GM23338 (cell line): ENCODE measurements around the gene LRP11. TPM values are rescaled to one million over a fixed set of nuclear protein-coding genes. Genes with fewer than 3 reads are reported as not detected.

Experiments
- ATAC-seq: fragments of 200-7000 bp; cut with Tn5 transposase; 3 replicates; pipeline ENCODE4 v1.9.1; 2020
- DNase-seq: peaks from one replicate; pipeline ENCODE4 v3.0.0-alpha.2; 2015; ENCODE audit warnings: low spot score
- H2AFZ ChIP-seq: fragments of 200-600 bp; sonication (generic); 2 replicates; pipeline ENCODE4 v1.8.0; 2016; ENCODE audit warnings: antibody characterized with exemption, mild to moderate bottlenecking, moderate library complexity
- H3F3A ChIP-seq: fragments of 200-600 bp; sonication (generic); replicated peaks from 2 replicates; pipeline ENCODE4 v1.8.0; 2017; ENCODE audit warnings: antibody characterized with exemption, mixed run types, low read depth
- H3K27ac ChIP-seq: fragments of 200-600 bp; sonication (generic); 2 replicates; pipeline ENCODE4 v1.6.1; 2016; ENCODE audit warnings: low read depth
- H3K27me3 ChIP-seq: fragments of 200-600 bp; sonication (generic); 2 replicates; pipeline ENCODE4 v1.8.0; 2016; ENCODE audit warnings: mild to moderate bottlenecking, mixed run types, moderate library complexity; ENCODE audit not compliant: insufficient read depth
- H3K36me3 ChIP-seq: fragments of 200-600 bp; sonication (generic); 2 replicates; pipeline ENCODE4 v1.8.0; 2016; ENCODE audit warnings: mild to moderate bottlenecking; ENCODE audit not compliant: insufficient read depth
- H3K4me1 ChIP-seq: fragments of 200-600 bp; sonication (generic); 2 replicates; pipeline ENCODE4 v1.8.0; 2016; ENCODE audit warnings: mild to moderate bottlenecking, moderate library complexity; ENCODE audit not compliant: insufficient read depth
- H3K4me2 ChIP-seq: fragments of 200-600 bp; sonication (generic); 2 replicates; pipeline ENCODE4 v1.7.1; 2017; ENCODE audit warnings: mixed run types
- H3K4me3 ChIP-seq: fragments of 200-600 bp; sonication (generic); 2 replicates; pipeline ENCODE4 v1.6.1; 2016; ENCODE audit warnings: mixed run types
- H3K79me2 ChIP-seq: fragments of 200-600 bp; sonication (generic); replicated peaks from 2 replicates; pipeline ENCODE4 v1.8.0; 2017; ENCODE audit warnings: mild to moderate bottlenecking; ENCODE audit not compliant: insufficient read depth
- H3K9me2 ChIP-seq: fragments of 200-600 bp; sonication (generic); 2 replicates; pipeline ENCODE4 v1.8.0; 2017; ENCODE audit not compliant: insufficient read depth
- H4K20me1 ChIP-seq: fragments of 200-600 bp; sonication (generic); replicated peaks from 2 replicates; pipeline ENCODE4 v1.8.0; 2017; ENCODE audit warnings: mild to moderate bottlenecking; ENCODE audit not compliant: insufficient read depth
- H3K27ac Mint-ChIP-seq: 2 replicates; pipeline ENCODE4 v1.8.0; 2020; ENCODE audit warnings: inconsistent platforms, mild to moderate bottlenecking, moderate library complexity, mixed read lengths
- H3K27me3 Mint-ChIP-seq: 3 replicates; pipeline ENCODE4 v1.8.0; 2022; ENCODE audit warnings: low read depth, mild to moderate bottlenecking, moderate library complexity, mixed read lengths, inconsistent platforms; ENCODE audit not compliant: insufficient read depth, poor library complexity
- H3K36me3 Mint-ChIP-seq: 3 replicates; pipeline ENCODE4 v1.8.0; 2021; ENCODE audit warnings: low read depth, mild to moderate bottlenecking, inconsistent platforms, moderate library complexity, mixed read lengths
- H3K4me1 Mint-ChIP-seq: 3 replicates; pipeline ENCODE4 v1.8.0; 2020; ENCODE audit warnings: mild to moderate bottlenecking, inconsistent platforms, mixed read lengths
- H3K4me3 Mint-ChIP-seq: 3 replicates; pipeline ENCODE4 v1.8.0; 2021; ENCODE audit warnings: moderate library complexity, mild to moderate bottlenecking, inconsistent platforms, mixed read lengths
- H3K9me3 Mint-ChIP-seq: 3 replicates; pipeline ENCODE4 v1.8.0; 2020; ENCODE audit warnings: moderate library complexity, mild to moderate bottlenecking, inconsistent platforms, mixed read lengths
- CREB1 ChIP-seq: fragments of 250-450 bp; sonication (Bioruptor Pico); IDR thresholded peaks from 2 replicates; pipeline ENCODE4 v1.5.0; 2020; ENCODE audit warnings: low read depth, mild to moderate bottlenecking, moderate library complexity
- ETS1 ChIP-seq: IDR thresholded peaks from 2 replicates; pipeline ENCODE4 v1.6.1; 2016; ENCODE audit warnings: antibody characterized with exemption
- EZH2 ChIP-seq: fragments of 200-600 bp; sonication (generic); IDR thresholded peaks from one replicate; pipeline ENCODE4 v1.8.0; 2017; ENCODE audit warnings: antibody characterized with exemption, mild to moderate bottlenecking, low read depth; ENCODE audit not compliant: unreplicated experiment
- EZH2phosphoT487 ChIP-seq: fragments of 200-600 bp; sonication (generic); IDR thresholded peaks from one replicate; pipeline ENCODE4 v1.8.1; 2018; ENCODE audit warnings: antibody characterized with exemption; ENCODE audit not compliant: unreplicated experiment
- JUNB ChIP-seq: IDR thresholded peaks from one replicate; pipeline ENCODE4 v1.6.1; 2016; ENCODE audit warnings: antibody characterized with exemption; ENCODE audit not compliant: unreplicated experiment
- NANOG ChIP-seq: IDR thresholded peaks from 2 replicates; pipeline ENCODE4 v1.6.1; 2016; ENCODE audit warnings: antibody characterized with exemption, borderline replicate concordance
- POLR2AphosphoS5 ChIP-seq: IDR thresholded peaks from 2 replicates; pipeline ENCODE4 v1.6.1; 2016; ENCODE audit warnings: antibody characterized with exemption, low read depth
- STAT1 ChIP-seq: IDR thresholded peaks from one replicate; pipeline ENCODE4 v1.6.1; 2016; ENCODE audit warnings: antibody characterized with exemption; ENCODE audit not compliant: unreplicated experiment
- ZNF114 ChIP-seq: fragments of 250-450 bp; sonication (Bioruptor Pico); IDR thresholded peaks from 2 replicates; pipeline ENCODE4 v1.5.0; 2020; ENCODE audit warnings: mild to moderate bottlenecking, moderate library complexity
- ZNF331 ChIP-seq: fragments of 250-450 bp; sonication (Bioruptor Pico); IDR thresholded peaks from 2 replicates; pipeline ENCODE4 v1.5.0; 2020; ENCODE audit warnings: low read depth, mild to moderate bottlenecking, moderate library complexity
- ZNF462 ChIP-seq: fragments of 250-450 bp; sonication (Bioruptor Pico); IDR thresholded peaks from 2 replicates; pipeline ENCODE4 v1.5.0; 2020; ENCODE audit warnings: mild to moderate bottlenecking, moderate library complexity
- polyA plus RNA-seq: library from polyadenylated mRNA; unstranded; fragments of >200 nt; fragmentation: Nextera tagmentation; extraction: Ambion mirVana; gene quantifications from 2 replicates; pipeline ENCODE4 v1.2.1, GENCODE V29; 2016
- total RNA-seq: library from RNA; depleted of rRNA; stranded (reverse); fragments of >200 nt; shearing (Covaris generic); gene quantifications from 2 replicates; pipeline ENCODE4 v1.2.3, GENCODE V29; 2014

The LRP11 gene
- total and polyA plus RNA-seq, 2 experiments from 2014 or later, result 10.8 to 37.1 TPM

- TF ChIP-seq ZNF462 (no peak), POLR2AphosphoS5 (no peak), ETS1 (no peak), NANOG (no peak), EZH2phosphoT487 (no peak), EZH2 (no peak), ZNF331 (CRISPR knock-in tag) (no peak)
Measured at GRCh38 chr6:149860513-149860833, 3.7 kb downstream of the LRP11 start (continued).

GRCh38 chr6:149859938-149860337, 4.2 kb downstream of the LRP11 start:
- Histone ChIP-seq H3K27me3 (peaks cover 17% of the 10 kb centered on the region), H4K20me1 (0 out of 2 replicates have a peak, but pooled peaks cover 19% of the 10 kb centered on the region), H3K79me2 (peaks cover 19% of the 10 kb centered on the region), H2AFZ (no peak overlapping the region), H3K4me3 (no peak overlapping the region), H3K4me2 (no peak overlapping the region), H3K27ac (no peak overlapping the region), H3K36me3 (no peaks in the 10 kb centered on the region), H3K4me1 (peaks cover 30% of the 10 kb centered on the region), H3F3A (0 out of 2 replicates have a peak, but pooled peaks cover 6% of the 10 kb centered on the region), H3K9me2 (no peaks in the 10 kb centered on the region)
- DNase-seq, result no peak
- peaks cover 56% of the 10 kb centered on the region for H3K4me1 Mint-ChIP-seq
- ATAC-seq, result no peak
- H3K9me3 Mint-ChIP-seq, result no peaks in the 10 kb centered on the region
- H3K27ac Mint-ChIP-seq, result no peak overlapping the region
- H3K4me3 Mint-ChIP-seq, result no peak overlapping the region
- H3K27me3 Mint-ChIP-seq, result peaks cover 18% of the 10 kb centered on the region
- no peaks in the 10 kb centered on the region for H3K36me3 Mint-ChIP-seq
- TF ChIP-seq JUNB (no peak), STAT1 (no peak), ZNF462 (no peak), ZNF114 (CRISPR knock-in tag) (no peak), EZH2phosphoT487 (no peak), CREB1 (CRISPR knock-in tag) (no peak)
